Adipocyte (in vitro differentiated cells): ENCODE data around the gene PGBD2.
"Not testable (repeated sequence)": the region's sequence is repeated elsewhere in the genome, so short reads cannot be mapped to it uniquely, and the experiment has no call there.

Experiments used
- DNase-seq: peaks from one replicate; pipeline ENCODE4 v3.0.0-alpha.2; 2015; ENCODE audit warnings: low read depth
- H3K27me3 ChIP-seq: replicated peaks from 2 replicates; pipeline ENCODE4 v1.7.0; 2013; ENCODE audit warnings: mild to moderate bottlenecking, low read length, moderate library complexity; ENCODE audit not compliant: control insufficient read depth, insufficient read depth
- H3K36me3 ChIP-seq: 2 replicates; pipeline ENCODE4 v1.7.0; 2013; ENCODE audit warnings: low read length, mild to moderate bottlenecking, moderate library complexity; ENCODE audit not compliant: control insufficient read depth, insufficient read depth, severe bottlenecking
- H3K4me1 ChIP-seq: 2 replicates; pipeline ENCODE4 v1.7.0; 2013; ENCODE audit warnings: mild to moderate bottlenecking, low read length, moderate library complexity; ENCODE audit not compliant: control insufficient read depth, insufficient read depth
- H3K4me3 ChIP-seq: 2 replicates; pipeline ENCODE4 v1.7.0; 2013; ENCODE audit warnings: mild to moderate bottlenecking, low read length, moderate library complexity
- H3K9ac ChIP-seq: 2 replicates; pipeline ENCODE4 v1.7.0; 2013; ENCODE audit warnings: mild to moderate bottlenecking, low read length, moderate library complexity
- H3K9me3 ChIP-seq: 2 replicates; pipeline ENCODE4 v1.7.0; 2013; ENCODE audit warnings: mild to moderate bottlenecking, low read length, moderate library complexity; ENCODE audit not compliant: control insufficient read depth

PGBD2 gene

GRCh38 chr1:248914796-248915381 is 8.9 kb downstream of the PGBD2 start:
- no peak overlapping the region for H3K4me3 ChIP-seq
- H3K36me3 ChIP-seq: peaks cover 52% of the 10 kb centered on the region
- no peak for DNase-seq
- no peaks in the 10 kb centered on the region for H3K27me3 ChIP-seq
- H3K9me3 ChIP-seq: no peaks in the 10 kb centered on the region
- H3K4me1 ChIP-seq: no peaks in the 10 kb centered on the region
- no peak overlapping the region for H3K9ac ChIP-seq

GRCh38 chr1:248918131-248918530 is 12.1 kb downstream of the PGBD2 start:
- Histone ChIP-seq H3K9me3 (no peaks in the 10 kb centered on the region), H3K27me3 (no peaks in the 10 kb centered on the region), H3K36me3 (peaks cover 52% of the 10 kb centered on the region), H3K4me3 (no peak overlapping the region), H3K9ac (no peak overlapping the region), H3K4me1 (no peaks in the 10 kb centered on the region)
- no peak for DNase-seq

GRCh38 chr1:248923352-248924338 is 17.6 kb downstream of the PGBD2 start:
- no peaks in the 10 kb centered on the region for H3K9me3 ChIP-seq
- H3K27me3 ChIP-seq: no peaks in the 10 kb centered on the region
- H3K36me3 ChIP-seq: peaks cover 8% of the 10 kb centered on the region
- H3K4me1 ChIP-seq: peaks cover 22% of the 10 kb centered on the region
- no peak for DNase-seq
- H3K9ac ChIP-seq: no peak overlapping the region
- no peak overlapping the region for H3K4me3 ChIP-seq

GRCh38 chr1:248924696-248925532 is 18.9 kb downstream of the PGBD2 start:
- H3K9me3 ChIP-seq: no peaks in the 10 kb centered on the region
- no peaks in the 10 kb centered on the region for H3K36me3 ChIP-seq
- peaks cover 22% of the 10 kb centered on the region for H3K4me1 ChIP-seq
- no peak overlapping the region for H3K9ac ChIP-seq
- peak; percentile 63 for DNase-seq
- no peaks in the 10 kb centered on the region for H3K27me3 ChIP-seq
- H3K4me3 ChIP-seq: no peak overlapping the region

- not testable (repeated sequence) for H3K9me3 ChIP-seq, H3K36me3 ChIP-seq, DNase-seq, H3K9ac ChIP-seq, H3K4me3 ChIP-seq, H3K27me3 ChIP-seq
- peaks cover 22% of the 10 kb centered on the region for H3K4me1 ChIP-seq
These were observed 19.8 kb downstream of the PGBD2 start for GRCh38 chr1:248925859-248926258.

- no peaks in the 10 kb centered on the region for H3K27me3 ChIP-seq
- DNase-seq: peak; percentile 47
- no peak overlapping the region for H3K9ac ChIP-seq
- H3K4me1 ChIP-seq: peaks cover 22% of the 10 kb centered on the region
- no peaks in the 10 kb centered on the region for H3K36me3 ChIP-seq
- no peaks in the 10 kb centered on the region for H3K9me3 ChIP-seq
- H3K4me3 ChIP-seq: no peak overlapping the region
These were observed 20.6 kb downstream of the PGBD2 start for GRCh38 chr1:248926401-248927182.

- not testable (repeated sequence) for H3K9me3 ChIP-seq
- H3K4me1 ChIP-seq: peaks cover 22% of the 10 kb centered on the region
These were observed 21.2 kb downstream of the PGBD2 start for GRCh38 chr1:248927283-248927682.

GRCh38 chr1:248928122-248928521 is 22.1 kb downstream of the PGBD2 start:
- not testable (repeated sequence) for H3K9ac ChIP-seq, H3K9me3 ChIP-seq, H3K27me3 ChIP-seq, H3K4me3 ChIP-seq, H3K36me3 ChIP-seq, DNase-seq
- peaks cover 22% of the 10 kb centered on the region for H3K4me1 ChIP-seq

More at GRCh38 chr1:248927283-248927682, 21.2 kb downstream of the PGBD2 start:
- H3K36me3 ChIP-seq, H3K4me3 ChIP-seq, H3K9ac ChIP-seq, H3K27me3 ChIP-seq: not testable (repeated sequence)
- DNase-seq: peak; percentile 6

GRCh38 chr1:248930037-248930436 is 24.0 kb downstream of the PGBD2 start:
- DNase-seq, H3K9me3 ChIP-seq, H3K9ac ChIP-seq, H3K27me3 ChIP-seq, H3K4me3 ChIP-seq, H3K36me3 ChIP-seq: not testable (repeated sequence)
- peaks cover 20% of the 10 kb centered on the region for H3K4me1 ChIP-seq

GRCh38 chr1:248938173-248938809 is 32.3 kb downstream of the PGBD2 start:
- H3K27me3 ChIP-seq, H3K4me1 ChIP-seq, DNase-seq, H3K9ac ChIP-seq, H3K4me3 ChIP-seq, H3K9me3 ChIP-seq, H3K36me3 ChIP-seq: not testable (repeated sequence)
